Spinal cord (tissue), 10 donors: ENCODE measurements around the gene MXRA5. TPM values are rescaled to one million over a fixed set of nuclear protein-coding genes. Genes with fewer than 3 reads are reported as not detected.
"Not testable (repeated sequence)": the region's sequence is repeated elsewhere in the genome, so short reads cannot be mapped to it uniquely, and the experiment has no call there.

ENCODE experiments used
- DNase-seq, 6 donors: peaks; one replicate each; pipeline versions ENCODE4 v3.0.0 to v3.0.0-alpha.2; 2013 to 2015; ENCODE audit warnings: low spot score in 6 of 6, low read depth in 4 of 6
- H3K27ac ChIP-seq: one replicate; pipeline ENCODE4 v1.5.1; 2013; ENCODE audit warnings: low read depth, low read length, control low read depth
- H3K27me3 ChIP-seq: one replicate; pipeline ENCODE4 v1.6.1; 2013; ENCODE audit warnings: low read length; ENCODE audit not compliant: control insufficient read depth, insufficient read depth
- H3K36me3 ChIP-seq: one replicate; pipeline ENCODE4 v1.6.1; 2013; ENCODE audit warnings: low read length; ENCODE audit not compliant: control insufficient read depth, insufficient read depth
- H3K4me1 ChIP-seq: one replicate; pipeline ENCODE4 v1.6.1; 2013; ENCODE audit warnings: low read length; ENCODE audit not compliant: control insufficient read depth, insufficient read depth
- H3K4me3 ChIP-seq: one replicate; pipeline ENCODE4 v1.5.1; 2013; ENCODE audit warnings: low read depth, low read length, control low read depth
- H3K9me3 ChIP-seq: one replicate; pipeline ENCODE4 v1.6.1; 2013; ENCODE audit warnings: low read length; ENCODE audit not compliant: control insufficient read depth, insufficient read depth
- WGBS: methylation state at CpG from one replicate; pipeline ENCODE4 v1.1.5; 2013; ENCODE audit warnings: missing lambda C conversion rate; ENCODE audit not compliant: insufficient coverage; 5-methylcytosine and 5-hydroxymethylcytosine counted together
- polyA plus RNA-seq, 2 donors: library from polyadenylated mRNA; unstranded; fragments of 120-200 nt; gene quantifications; one replicate each; pipeline ENCODE4 v1.2.1, GENCODE V29; 2013; ENCODE audit not compliant: insufficient read length in 2 of 2
- total RNA-seq, 2 donors: library from RNA; depleted of rRNA in 1 of 2; stranded (reverse); fragments of 120-200 nt in 1 of 2; fragments of >200 nt in 1 of 2; gene quantifications; one replicate each; pipeline versions ENCODE4 v1.2.3 to v1.2.4, GENCODE V29; 2013 to 2014
- donor health status: healthy.

MXRA5 gene
- total and polyA plus RNA-seq, 4 donors: 7.0 to 53.6 (median 23.0) TPM

- Histone ChIP-seq H3K27ac (no peak overlapping the region), H3K9me3 (no peaks in the 10 kb centered on the region), H3K27me3 (no peaks in the 10 kb centered on the region), H3K4me1 (no peaks in the 10 kb centered on the region), H3K36me3 (no peaks in the 10 kb centered on the region), H3K4me3 (no peak overlapping the region)
- 54% methylated on average over 4 of the region's 5 CpGs for WGBS
- peak in 1 of 6 donors; percentile 5 for DNase-seq
Observed at GRCh38 chrX:3295731-3296130, 50.7 kb downstream of the MXRA5 start.

GRCh38 chrX:3293251-3293650 lies 53.2 kb downstream of the MXRA5 start:
- Histone ChIP-seq H3K36me3 (no peaks in the 10 kb centered on the region), H3K27me3 (no peaks in the 10 kb centered on the region), H3K4me3 (no peak overlapping the region), H3K9me3 (no peaks in the 10 kb centered on the region), H3K27ac (no peak overlapping the region), H3K4me1 (no peaks in the 10 kb centered on the region)
- WGBS: 30% methylated on average over 1 of the region's 2 CpGs
- DNase-seq: no peak

- WGBS: no CpG with 5 or more reads among the region's 1 CpG
- peak in 1 of 6 donors; percentile 14 for DNase-seq
- Histone ChIP-seq H3K4me1 (no peaks in the 10 kb centered on the region), H3K9me3 (no peaks in the 10 kb centered on the region), H3K27me3 (no peaks in the 10 kb centered on the region), H3K36me3 (no peaks in the 10 kb centered on the region), H3K27ac (no peak overlapping the region), H3K4me3 (no peak overlapping the region)
Observed at GRCh38 chrX:3290561-3290960, 55.9 kb downstream of the MXRA5 start.

GRCh38 chrX:3286196-3286945 lies 60.1 kb downstream of the MXRA5 start:
- 20% methylated on average over 5 of the region's 14 CpGs for WGBS
- Histone ChIP-seq H3K36me3 (no peaks in the 10 kb centered on the region), H3K9me3 (peaks cover 1% of the 10 kb centered on the region), H3K4me3 (no peak overlapping the region), H3K27ac (no peak overlapping the region), H3K4me1 (no peaks in the 10 kb centered on the region), H3K27me3 (no peaks in the 10 kb centered on the region)
- peak in 2 of 6 donors; percentile 27 to 66 for DNase-seq

- WGBS: 40% methylated on average over 1 of the region's 1 CpG
- Histone ChIP-seq H3K9me3 (peaks cover 5% of the 10 kb centered on the region), H3K27me3 (no peaks in the 10 kb centered on the region), H3K27ac (no peak overlapping the region), H3K36me3 (no peaks in the 10 kb centered on the region), H3K4me1 (no peaks in the 10 kb centered on the region), H3K4me3 (no peak overlapping the region)
- no peak for DNase-seq
Observed at GRCh38 chrX:3280706-3281105, 65.7 kb downstream of the MXRA5 start.

GRCh38 chrX:3273668-3274067 lies 72.8 kb downstream of the MXRA5 start:
- not testable (repeated sequence) for H3K9me3 ChIP-seq, DNase-seq, H3K27ac ChIP-seq, H3K27me3 ChIP-seq, H3K4me1 ChIP-seq, H3K4me3 ChIP-seq, H3K36me3 ChIP-seq
- no CpG with 5 or more reads among the region's 1 CpG for WGBS

GRCh38 chrX:3271834-3272186 lies 74.6 kb downstream of the MXRA5 start:
- Histone ChIP-seq H3K4me1 (peaks cover 5% of the 10 kb centered on the region), H3K4me3 (no peak overlapping the region), H3K36me3 (no peaks in the 10 kb centered on the region), H3K27ac (peak overlapping the region; percentile 64), H3K27me3 (no peaks in the 10 kb centered on the region), H3K9me3 (no peaks in the 10 kb centered on the region)
- peak in 1 of 6 donors; percentile 17 for DNase-seq
- WGBS: 8% methylated on average over 2 of the region's 6 CpGs

- Histone ChIP-seq H3K4me3 (no peak overlapping the region), H3K9me3 (no peaks in the 10 kb centered on the region), H3K27me3 (no peaks in the 10 kb centered on the region), H3K36me3 (no peaks in the 10 kb centered on the region), H3K27ac (peak overlapping the region; percentile 64), H3K4me1 (peaks cover 5% of the 10 kb centered on the region)
- WGBS: 11% methylated on average over 6 of the region's 12 CpGs
- peak in 4 of 6 donors; percentile 11 to 77 (median 34) for DNase-seq
Observed at GRCh38 chrX:3271183-3271833, 75.1 kb downstream of the MXRA5 start.

GRCh38 chrX:3268829-3269228 lies 77.6 kb downstream of the MXRA5 start:
- H3K4me1 ChIP-seq: peaks cover 5% of the 10 kb centered on the region
- 84% methylated on average over 3 of the region's 3 CpGs for WGBS
- no peak for DNase-seq
- no peak overlapping the region for H3K4me3 ChIP-seq
- H3K36me3 ChIP-seq: no peaks in the 10 kb centered on the region
- H3K9me3 ChIP-seq: no peaks in the 10 kb centered on the region
- no peaks in the 10 kb centered on the region for H3K27me3 ChIP-seq
- H3K27ac ChIP-seq: no peak overlapping the region

GRCh38 chrX:3263681-3264126 lies 82.7 kb downstream of the MXRA5 start:
- Histone ChIP-seq H3K9me3 (peaks cover 6% of the 10 kb centered on the region), H3K4me3 (no peak overlapping the region), H3K36me3 (no peaks in the 10 kb centered on the region), H3K27me3 (no peaks in the 10 kb centered on the region), H3K4me1 (no peaks in the 10 kb centered on the region), H3K27ac (no peak overlapping the region)
- DNase-seq: no peak
- 68% methylated on average over 1 of the region's 2 CpGs for WGBS
